GM18499 (cell line): Measurements from ENCODE around the gene AATF.

Experiments
- ATAC-seq: cut with Tn5 transposase; IDR thresholded peaks from one replicate; pipeline ENCODE4 v1.9.1; 2021; ENCODE audit warnings: moderate number of reproducible peaks; ENCODE audit not compliant: insufficient read depth, unreplicated experiment

Gene AATF

GRCh38 chr17:36930583-36930900 is 18.2 kb upstream of the AATF start:
- no peak for ATAC-seq

- ATAC-seq = no peak
Observed at GRCh38 chr17:36931096-36931696, 17.6 kb upstream of the AATF start.

DNA sequence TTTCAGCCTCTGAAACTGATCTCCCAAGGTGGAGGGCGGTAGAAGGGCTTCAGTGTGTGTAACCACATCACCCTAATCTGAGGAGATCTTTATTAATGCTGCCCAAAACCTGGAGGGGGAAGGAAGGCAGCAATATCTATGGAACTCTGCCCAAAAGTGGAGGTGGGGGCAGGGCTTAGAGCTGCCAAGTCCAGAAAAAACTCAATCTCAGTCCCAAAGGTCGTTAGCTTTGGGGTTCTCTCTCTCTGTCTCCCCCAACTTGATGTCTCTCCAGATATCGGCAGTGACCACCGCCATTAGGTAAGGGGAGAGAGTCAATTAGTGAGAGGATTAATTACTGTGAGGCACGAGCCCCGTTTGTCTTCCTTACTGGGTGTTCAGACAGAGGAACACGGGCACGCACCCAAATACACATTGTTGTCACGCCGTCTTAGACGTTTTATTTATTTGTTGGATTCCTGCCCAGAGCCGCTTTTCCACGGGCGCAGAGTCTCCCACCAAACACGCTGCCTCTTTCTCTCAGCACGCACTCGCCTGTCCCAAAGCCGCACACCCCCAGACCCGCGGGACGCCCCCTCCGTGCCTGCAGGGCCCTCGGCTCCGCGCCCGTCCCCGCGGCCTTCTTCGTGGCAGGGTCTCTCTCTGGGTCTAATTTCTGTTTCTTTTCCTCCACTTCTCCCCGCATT is 16.9 kb upstream of the AATF start:
- ATAC-seq = no peak

DNA sequence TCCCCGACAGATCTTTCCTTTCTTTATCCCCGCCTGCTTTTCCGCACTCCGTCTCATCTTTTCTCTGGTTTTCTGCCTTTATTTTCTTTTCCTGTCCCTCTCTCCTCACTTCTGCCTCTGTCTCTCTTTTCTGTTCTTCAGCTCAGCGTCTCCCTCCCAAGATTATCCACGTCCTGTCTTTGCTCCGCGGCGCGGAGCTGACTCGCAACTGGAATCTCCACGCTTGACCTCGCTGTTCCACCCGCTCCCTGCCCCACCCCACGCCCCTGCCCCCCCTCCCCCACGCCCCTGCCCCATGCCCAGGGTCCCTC is 16.4 kb upstream of the AATF start:
- ATAC-seq = no peak

DNA sequence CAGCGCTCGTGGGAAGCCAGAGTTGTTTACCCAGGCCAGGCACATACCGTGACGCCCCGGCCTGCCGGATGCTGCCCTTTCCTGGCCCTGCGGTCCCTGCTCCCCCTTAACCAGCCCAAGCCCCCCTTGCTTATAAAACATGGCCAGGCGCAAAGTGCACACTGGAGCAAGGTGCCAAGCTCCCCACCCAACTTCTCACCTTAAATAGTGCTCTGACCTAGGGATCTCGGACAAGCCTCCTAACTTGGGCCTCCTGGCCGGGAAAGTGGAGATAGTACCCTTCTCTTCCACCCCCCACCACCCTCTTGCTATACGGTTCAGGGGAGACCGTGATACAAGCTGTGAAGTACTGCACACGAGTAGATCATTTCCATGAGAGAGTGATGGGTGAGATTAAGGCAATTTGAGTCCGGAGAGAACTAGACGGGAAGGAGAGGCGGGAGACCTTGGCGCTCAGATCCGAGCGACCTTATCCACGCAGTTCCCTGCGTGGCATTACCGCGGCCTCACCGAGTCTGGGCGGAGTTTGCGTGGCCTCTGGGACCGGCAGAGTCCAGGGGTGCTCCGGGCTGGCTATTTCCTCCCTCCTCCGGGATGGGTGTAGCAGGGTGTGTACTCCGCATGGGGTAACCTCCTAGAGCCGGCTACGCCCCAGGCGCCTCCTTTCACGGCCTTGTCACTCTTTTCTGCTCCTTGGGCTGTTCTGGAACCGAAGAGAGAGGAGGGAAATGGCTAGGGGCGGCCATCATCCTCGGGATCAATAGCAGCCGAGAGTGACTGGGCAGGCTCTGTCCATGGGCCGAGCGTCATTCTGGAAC is 15.9 kb upstream of the AATF start:
- ATAC-seq = no peak

DNA sequence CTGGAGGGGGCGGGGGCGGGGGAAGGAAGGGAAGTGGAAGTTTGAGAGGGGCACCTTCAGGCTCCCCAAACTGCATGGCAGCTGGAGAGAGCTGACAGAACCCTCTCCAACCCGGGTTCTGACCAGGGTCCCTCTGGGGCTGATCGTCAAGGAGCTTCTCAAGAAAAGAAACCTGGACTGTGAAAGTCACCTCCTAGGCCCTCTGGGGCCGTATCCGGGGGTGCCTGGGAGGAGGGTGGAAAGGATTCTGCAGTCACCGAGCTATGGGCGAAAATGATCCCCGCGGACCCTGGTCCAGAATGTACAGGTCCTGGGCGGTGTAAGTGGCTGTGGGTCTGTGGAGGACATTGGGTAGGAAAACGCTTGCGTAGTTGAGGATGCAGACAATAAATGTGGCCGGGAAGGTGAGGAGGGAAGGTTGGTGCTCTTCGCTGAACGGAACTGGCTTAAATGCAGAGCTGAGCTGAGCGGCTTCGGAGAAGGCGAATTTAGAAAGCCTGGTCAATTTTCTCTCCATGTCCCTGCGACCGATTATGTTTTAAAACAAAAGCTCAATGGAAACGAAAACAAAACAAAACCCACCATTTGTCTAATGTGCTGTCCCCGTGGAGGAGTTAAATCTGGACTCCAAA is 15.1 kb upstream of the AATF start:
- ATAC-seq = no peak

DNA sequence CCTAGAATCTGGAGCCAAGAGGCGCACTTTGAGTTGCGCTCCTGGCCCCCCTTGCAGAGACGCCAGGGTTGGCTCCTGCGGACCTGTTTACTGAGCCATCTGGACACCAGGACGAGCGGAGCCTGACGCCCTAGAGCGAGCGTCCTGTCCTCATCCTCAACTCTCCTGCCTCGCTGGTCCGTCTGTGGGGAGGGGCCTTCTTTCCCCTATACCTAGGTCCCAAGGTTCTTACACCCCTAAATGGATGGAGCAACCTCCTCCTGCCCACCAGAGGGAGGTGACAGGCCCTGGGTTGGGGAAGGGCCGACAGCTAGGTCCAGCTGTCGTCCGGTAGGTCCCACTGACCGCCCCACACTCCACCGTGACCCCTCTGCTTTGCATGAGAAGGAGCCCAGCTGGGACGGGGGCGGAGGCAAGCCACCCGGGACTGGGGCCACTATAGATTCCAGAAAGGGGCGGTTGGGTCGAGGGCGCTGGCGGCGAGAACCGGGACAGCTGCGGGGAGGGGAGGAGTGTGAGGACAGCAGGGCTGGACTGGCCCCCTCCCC is 14.5 kb upstream of the AATF start:
- ATAC-seq = no peak

GRCh38 chr17:36934692-36935630 is 13.8 kb upstream of the AATF start:
- no peak for ATAC-seq

DNA sequence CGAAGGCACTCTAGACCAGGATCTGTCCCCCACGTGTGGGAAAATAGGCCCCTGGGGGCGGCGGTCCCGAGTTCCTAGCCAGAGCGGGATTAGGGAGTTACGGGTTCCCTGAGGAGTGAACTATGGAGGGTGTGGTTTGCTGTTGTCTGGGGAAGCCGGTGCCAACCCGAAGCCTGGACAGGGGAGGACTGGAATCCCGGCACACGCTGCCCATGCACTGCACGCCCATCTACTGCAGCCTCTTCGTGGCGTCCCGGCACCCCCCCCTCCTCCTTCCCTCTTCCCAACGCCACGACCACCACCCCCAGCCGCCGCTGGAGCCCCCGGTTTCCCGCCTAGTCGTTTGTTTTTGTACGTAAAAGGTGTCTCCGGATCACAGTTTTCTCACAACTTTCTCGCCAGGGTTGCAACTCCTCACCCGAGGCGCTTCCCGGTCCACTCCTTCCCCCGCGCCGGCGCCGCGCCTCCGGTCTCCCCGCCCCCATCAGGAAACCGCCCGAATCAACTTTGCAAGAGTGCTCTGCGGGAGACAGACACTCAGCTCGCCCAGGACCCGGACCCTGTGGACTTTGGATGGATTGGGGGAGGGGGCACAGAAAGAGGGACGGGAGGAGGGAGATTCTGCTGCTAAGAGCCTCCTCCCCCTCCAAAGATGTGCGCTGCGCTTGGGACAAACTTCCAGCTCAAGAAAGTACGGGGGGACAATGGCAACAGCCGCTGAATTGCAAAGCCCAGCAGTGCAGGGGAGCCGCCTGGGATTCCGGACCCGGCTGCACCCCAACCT is 12.9 kb upstream of the AATF start:
- no peak for ATAC-seq

GRCh38 chr17:36936455-36937000 is 12.2 kb upstream of the AATF start:
- no peak for ATAC-seq

- no peak for ATAC-seq
Observed at GRCh38 chr17:36937001-36937958, 11.5 kb upstream of the AATF start, which contains the start of gene LHX1. TSS of gene LHX1 (plus strand) at chr17:36937475. CDS start at chr17:36938198, 723 bp downstream.

GRCh38 chr17:36937959-36938565 is 10.7 kb upstream of the AATF start:
- no peak for ATAC-seq

GRCh38 chr17:36938566-36939051 is 10.1 kb upstream of the AATF start:
- ATAC-seq = no peak

- ATAC-seq = no peak
Observed at GRCh38 chr17:36939052-36939801, 9.5 kb upstream of the AATF start.

DNA sequence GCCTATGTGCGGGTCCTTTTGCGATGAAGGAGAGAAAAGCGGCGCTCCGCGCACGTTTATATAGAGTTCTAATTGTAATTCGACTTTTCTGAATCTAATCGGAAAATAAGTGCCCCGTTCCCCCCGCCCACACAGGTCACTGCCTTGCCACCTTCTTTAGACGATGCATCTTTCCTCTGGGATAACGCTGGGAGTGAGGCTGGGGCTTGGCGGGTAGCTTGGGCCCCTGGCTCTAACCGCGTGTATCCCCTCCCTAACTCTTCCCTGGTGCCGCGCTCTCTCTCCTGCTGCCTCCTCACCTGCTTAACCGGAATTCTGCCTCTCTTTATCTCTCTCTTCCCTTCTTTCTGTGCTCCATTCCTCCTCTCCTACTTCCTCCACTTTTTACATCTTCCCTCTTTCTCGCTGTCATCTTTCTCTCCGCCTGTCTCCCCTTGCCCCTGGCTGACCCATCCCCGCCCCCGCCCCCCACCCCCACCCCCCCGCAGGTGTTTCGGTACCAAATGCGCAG is 8.9 kb upstream of the AATF start:
- no peak for ATAC-seq
